K562 (cell line): ENCODE results near the gene AP2M1. TPM values are rescaled to one million over a fixed set of nuclear protein-coding genes. Genes with fewer than 3 reads are reported as not detected.

Experiments
- CCNT2 ChIP-seq: IDR thresholded peaks from 2 replicates; pipeline ENCODE4 v1.6.1; 2011; ENCODE audit warnings: borderline replicate concordance, low read depth, mild to moderate bottlenecking, moderate library complexity, mixed read lengths, low read length; ENCODE audit not compliant: insufficient read length; ENCODE audit errors: extremely low read depth
- EP400 ChIP-seq: fragments of 450-650 bp; IDR thresholded peaks from 2 replicates; pipeline ENCODE4 v1.6.1; 2017; ENCODE audit warnings: antibody characterized with exemption, mild to moderate bottlenecking, moderate library complexity
- NFRKB ChIP-seq: fragments of 450-650 bp; IDR thresholded peaks from 2 replicates; pipeline ENCODE4 v1.6.1; 2016; ENCODE audit warnings: low read depth
- PCBP1 ChIP-seq: fragments of 200-400 bp; formaldehyde crosslinking; IDR thresholded peaks from 2 replicates; pipeline ENCODE4 v1.6.1; 2018; ENCODE audit warnings: mild to moderate bottlenecking, low read depth, low read length; ENCODE audit not compliant: poor library complexity, severe bottlenecking
- PTBP1 ChIP-seq: fragments of 200-400 bp; formaldehyde crosslinking; IDR thresholded peaks from 2 replicates; pipeline ENCODE4 v1.6.1; 2017; ENCODE audit warnings: low read depth, low read length
- RBM34 ChIP-seq: fragments of 200-400 bp; formaldehyde crosslinking; IDR thresholded peaks from 2 replicates; pipeline ENCODE4 v1.6.1; 2018; ENCODE audit warnings: low read length, borderline replicate concordance; ENCODE audit not compliant: insufficient read depth
- SMAD1 ChIP-seq: fragments of 150-350 bp; IDR thresholded peaks from 2 replicates; pipeline ENCODE4 v1.6.1; 2014; ENCODE audit warnings: low read length, low read depth; ENCODE audit not compliant: partially characterized antibody
- ZFX ChIP-seq: sonication (generic); formaldehyde crosslinking; IDR thresholded peaks from 2 replicates; pipeline ENCODE4 v1.8.0; 2022; ENCODE audit warnings: mild to moderate bottlenecking, missing genetic modification reagents, moderate library complexity
- ZNF212 ChIP-seq: fragments of 450-650 bp; formaldehyde crosslinking; IDR thresholded peaks from 2 replicates; pipeline ENCODE4 v1.4.0; 2020; ENCODE audit warnings: mild to moderate bottlenecking
- polyA plus RNA-seq, 8 experiments: library from polyadenylated mRNA; depleted of rRNA in 4 of 8; stranded (reverse) in 5 of 8; unstranded in 3 of 8; fragments of >200 nt; fragmentation: Nextera tagmentation in 2 of 8; fragmentation: Illumina TruSeq in 1 of 8; extraction: Ambion mirVana in 2 of 8; extraction: Trizol in 1 of 8; gene quantifications; 2 replicates each; pipeline versions ENCODE4 v1.2.1 to v1.2.3, GENCODE V29; 2011 to 2014; ENCODE audit warnings: inconsistent platforms in 1 of 8, missing spikeins in 1 of 8
- total RNA-seq, 7 experiments: library from RNA; depleted of rRNA in 6 of 7; stranded (reverse); fragments of >200 nt in 6 of 7; fragmentation: Illumina TruSeq in 2 of 7; extraction: Trizol in 2 of 7; gene quantifications; 2 replicates each; pipeline versions ENCODE4 v1.2.1 to v1.2.3, GENCODE V29; 2011 to 2021; ENCODE audit warnings: low replicate concordance in 1 of 7
- TF ChIP-seq, protein P1 (sequence below), 2 experiments: fragments of 450-650 bp in 1 of 2; sonication (generic) in 1 of 2; formaldehyde crosslinking in 1 of 2; IDR thresholded peaks; 2 replicates each; pipeline versions ENCODE4 v1.7.1 to v1.9.0; 2016 to 2022; ENCODE audit warnings: inconsistent platforms in 1 of 2, mild to moderate bottlenecking in 1 of 2, missing genetic modification reagents in 1 of 2
- TF ChIP-seq, protein P2 (sequence below): fragments of 250-450 bp; sonication (Bioruptor Pico); IDR thresholded peaks from 2 replicates; pipeline ENCODE4 v1.4.0; 2020; ENCODE audit warnings: borderline replicate concordance
- TF ChIP-seq, protein P3 (sequence below): sonication (generic); formaldehyde crosslinking; IDR thresholded peaks from 2 replicates; pipeline ENCODE4 v1.8.1; 2023; ENCODE audit warnings: mild to moderate bottlenecking, missing genetic modification reagents, moderate library complexity

AP2M1 gene
- total and polyA plus RNA-seq, 9 of the 15 experiments (the other 6 are each of a cell fraction or from before 2014, with no cell fraction given) = 118 to 505 (median 296) TPM

DNA sequence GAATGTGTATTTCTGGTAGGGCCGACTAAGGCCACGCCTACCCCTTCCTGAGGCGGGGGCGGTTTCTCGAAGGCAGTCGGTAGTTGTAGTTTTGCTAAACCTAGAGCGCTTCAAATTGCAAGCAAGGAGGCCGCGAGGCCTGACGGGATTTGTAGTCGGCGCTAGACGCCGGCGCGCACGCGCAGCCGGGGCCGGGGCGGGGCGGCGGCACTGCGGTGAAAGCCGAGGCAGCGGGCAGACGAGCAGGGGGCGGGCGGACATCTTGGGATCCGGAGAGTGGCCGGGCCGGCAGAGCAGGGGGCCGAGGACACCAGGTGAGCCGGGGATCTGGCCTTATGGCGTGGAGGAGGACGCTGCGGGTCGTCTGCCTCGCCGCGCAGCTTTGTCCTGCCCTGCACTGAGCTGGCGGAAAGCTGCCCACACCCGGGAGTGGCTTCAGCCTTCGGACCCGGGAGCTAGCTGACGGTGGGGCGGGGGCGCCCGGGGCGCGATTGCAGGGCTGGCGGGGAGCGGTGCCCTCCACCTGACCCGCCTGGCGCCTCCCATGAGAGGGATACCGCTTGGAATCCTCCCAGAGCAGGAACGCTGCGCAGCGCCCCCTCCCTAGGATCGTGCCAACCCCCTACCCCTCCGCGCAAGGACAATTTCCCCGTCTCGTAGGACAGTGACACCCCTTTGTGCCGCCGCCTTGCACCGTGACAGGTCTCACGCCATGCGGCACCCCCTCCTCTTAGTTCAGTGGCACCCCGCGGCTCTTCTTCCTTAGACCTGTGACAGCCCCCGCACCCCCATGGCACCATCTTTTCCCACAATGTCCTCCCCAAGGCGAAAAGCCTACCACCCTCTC is at the start of gene AP2M1 (continued):
- TF ChIP-seq PCBP1 (peak; percentile 43), NFRKB (peak; percentile 32; the same call in 1 of the 2 replicates), SMAD1 (peak; percentile 37), ZFX (CRISPR knock-in tag) (peak; percentile 69), ZNF212 (CRISPR knock-in tag) (no peak), PTBP1 (no peak), EP400 (peak; percentile 61), RBM34 (no peak), CCNT2 (peak; percentile 77)
- TF ChIP-seq, protein P1, sequence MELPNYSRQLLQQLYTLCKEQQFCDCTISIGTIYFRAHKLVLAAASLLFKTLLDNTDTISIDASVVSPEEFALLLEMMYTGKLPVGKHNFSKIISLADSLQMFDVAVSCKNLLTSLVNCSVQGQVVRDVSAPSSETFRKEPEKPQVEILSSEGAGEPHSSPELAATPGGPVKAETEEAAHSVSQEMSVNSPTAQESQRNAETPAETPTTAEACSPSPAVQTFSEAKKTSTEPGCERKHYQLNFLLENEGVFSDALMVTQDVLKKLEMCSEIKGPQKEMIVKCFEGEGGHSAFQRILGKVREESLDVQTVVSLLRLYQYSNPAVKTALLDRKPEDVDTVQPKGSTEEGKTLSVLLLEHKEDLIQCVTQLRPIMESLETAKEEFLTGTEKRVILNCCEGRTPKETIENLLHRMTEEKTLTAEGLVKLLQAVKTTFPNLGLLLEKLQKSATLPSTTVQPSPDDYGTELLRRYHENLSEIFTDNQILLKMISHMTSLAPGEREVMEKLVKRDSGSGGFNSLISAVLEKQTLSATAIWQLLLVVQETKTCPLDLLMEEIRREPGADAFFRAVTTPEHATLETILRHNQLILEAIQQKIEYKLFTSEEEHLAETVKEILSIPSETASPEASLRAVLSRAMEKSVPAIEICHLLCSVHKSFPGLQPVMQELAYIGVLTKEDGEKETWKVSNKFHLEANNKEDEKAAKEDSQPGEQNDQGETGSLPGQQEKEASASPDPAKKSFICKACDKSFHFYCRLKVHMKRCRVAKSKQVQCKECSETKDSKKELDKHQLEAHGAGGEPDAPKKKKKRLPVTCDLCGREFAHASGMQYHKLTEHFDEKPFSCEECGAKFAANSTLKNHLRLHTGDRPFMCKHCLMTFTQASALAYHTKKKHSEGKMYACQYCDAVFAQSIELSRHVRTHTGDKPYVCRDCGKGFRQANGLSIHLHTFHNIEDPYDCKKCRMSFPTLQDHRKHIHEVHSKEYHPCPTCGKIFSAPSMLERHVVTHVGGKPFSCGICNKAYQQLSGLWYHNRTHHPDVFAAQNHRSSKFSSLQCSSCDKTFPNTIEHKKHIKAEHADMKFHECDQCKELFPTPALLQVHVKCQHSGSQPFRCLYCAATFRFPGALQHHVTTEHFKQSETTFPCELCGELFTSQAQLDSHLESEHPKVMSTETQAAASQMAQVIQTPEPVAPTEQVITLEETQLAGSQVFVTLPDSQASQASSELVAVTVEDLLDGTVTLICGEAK (IDR thresholded peaks at IDR 0.05) = no peak; the same call in 1 of the 2 replicates
- TF ChIP-seq, protein P1 (CRISPR knock-in tag; IDR thresholded peaks at IDR 0.05) = no peak
- TF ChIP-seq, protein P2, sequence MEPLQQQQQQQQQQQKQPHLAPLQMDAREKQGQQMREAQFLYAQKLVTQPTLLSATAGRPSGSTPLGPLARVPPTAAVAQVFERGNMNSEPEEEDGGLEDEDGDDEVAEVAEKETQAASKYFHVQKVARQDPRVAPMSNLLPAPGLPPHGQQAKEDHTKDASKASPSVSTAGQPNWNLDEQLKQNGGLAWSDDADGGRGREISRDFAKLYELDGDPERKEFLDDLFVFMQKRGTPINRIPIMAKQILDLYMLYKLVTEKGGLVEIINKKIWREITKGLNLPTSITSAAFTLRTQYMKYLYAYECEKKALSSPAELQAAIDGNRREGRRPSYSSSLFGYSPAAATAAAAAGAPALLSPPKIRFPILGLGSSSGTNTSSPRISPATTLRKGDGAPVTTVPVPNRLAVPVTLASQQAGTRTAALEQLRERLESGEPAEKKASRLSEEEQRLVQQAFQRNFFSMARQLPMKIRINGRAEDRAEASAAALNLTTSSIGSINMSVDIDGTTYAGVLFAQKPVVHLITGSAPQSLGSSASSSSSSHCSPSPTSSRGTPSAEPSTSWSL = 0 out of 2 replicates have a peak, but pooled peaks have one; percentile 69
- TF ChIP-seq, protein P3, sequence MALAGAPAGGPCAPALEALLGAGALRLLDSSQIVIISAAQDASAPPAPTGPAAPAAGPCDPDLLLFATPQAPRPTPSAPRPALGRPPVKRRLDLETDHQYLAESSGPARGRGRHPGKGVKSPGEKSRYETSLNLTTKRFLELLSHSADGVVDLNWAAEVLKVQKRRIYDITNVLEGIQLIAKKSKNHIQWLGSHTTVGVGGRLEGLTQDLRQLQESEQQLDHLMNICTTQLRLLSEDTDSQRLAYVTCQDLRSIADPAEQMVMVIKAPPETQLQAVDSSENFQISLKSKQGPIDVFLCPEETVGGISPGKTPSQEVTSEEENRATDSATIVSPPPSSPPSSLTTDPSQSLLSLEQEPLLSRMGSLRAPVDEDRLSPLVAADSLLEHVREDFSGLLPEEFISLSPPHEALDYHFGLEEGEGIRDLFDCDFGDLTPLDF (CRISPR knock-in tag) = 0 out of 2 replicates have a peak, but pooled peaks have one; percentile 36
